Measurements from ENCODE around the gene USP3. TPM values are rescaled to one million over a fixed set of nuclear protein-coding genes. Genes with fewer than 3 reads are reported as not detected.
"Not testable (repeated sequence)": the region's sequence is repeated elsewhere in the genome, so short reads cannot be mapped to it uniquely, and the experiment has no call there.

USP3 gene
- total and polyA plus RNA-seq, 8 donors = 37.4 to 80.7 (median 42.3) TPM

GRCh38 chr15:63517202-63517601 lies 12.8 kb downstream of the USP3 start:
- Histone ChIP-seq H3K4me3 (no peak overlapping the region), H3K36me3 (no peaks in the 10 kb centered on the region), H3K27ac (no peak overlapping the region), H3K27me3 (no peaks in the 10 kb centered on the region), H3K4me1 (peaks cover 14 to 98% of the 10 kb centered on the region in 2 donors), H3K9me3 (no peaks in the 10 kb centered on the region)
- DNase-seq (no peak), ATAC-seq (no peak)
- TF ChIP-seq, protein P1, sequence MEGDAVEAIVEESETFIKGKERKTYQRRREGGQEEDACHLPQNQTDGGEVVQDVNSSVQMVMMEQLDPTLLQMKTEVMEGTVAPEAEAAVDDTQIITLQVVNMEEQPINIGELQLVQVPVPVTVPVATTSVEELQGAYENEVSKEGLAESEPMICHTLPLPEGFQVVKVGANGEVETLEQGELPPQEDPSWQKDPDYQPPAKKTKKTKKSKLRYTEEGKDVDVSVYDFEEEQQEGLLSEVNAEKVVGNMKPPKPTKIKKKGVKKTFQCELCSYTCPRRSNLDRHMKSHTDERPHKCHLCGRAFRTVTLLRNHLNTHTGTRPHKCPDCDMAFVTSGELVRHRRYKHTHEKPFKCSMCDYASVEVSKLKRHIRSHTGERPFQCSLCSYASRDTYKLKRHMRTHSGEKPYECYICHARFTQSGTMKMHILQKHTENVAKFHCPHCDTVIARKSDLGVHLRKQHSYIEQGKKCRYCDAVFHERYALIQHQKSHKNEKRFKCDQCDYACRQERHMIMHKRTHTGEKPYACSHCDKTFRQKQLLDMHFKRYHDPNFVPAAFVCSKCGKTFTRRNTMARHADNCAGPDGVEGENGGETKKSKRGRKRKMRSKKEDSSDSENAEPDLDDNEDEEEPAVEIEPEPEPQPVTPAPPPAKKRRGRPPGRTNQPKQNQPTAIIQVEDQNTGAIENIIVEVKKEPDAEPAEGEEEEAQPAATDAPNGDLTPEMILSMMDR (IDR thresholded peaks at IDR 0.05) = no peak
- intact Hi-C loops (cut with DNase I) = no loop called here

GRCh38 chr15:63517628-63518027 lies 13.2 kb downstream of the USP3 start:
- intact Hi-C loops (cut with DNase I) = no loop called here
- TF ChIP-seq, protein P1 (IDR thresholded peaks at IDR 0.05) = no peak
- no peaks in the 10 kb centered on the region for H3K9me3 ChIP-seq
- no peaks in the 10 kb centered on the region for H3K36me3 ChIP-seq
- no peak for DNase-seq
- peaks cover 14 to 98% of the 10 kb centered on the region in 2 donors for H3K4me1 ChIP-seq
- no peak overlapping the region for H3K4me3 ChIP-seq
- H3K27me3 ChIP-seq = no peaks in the 10 kb centered on the region
- peak; percentile 72 for ATAC-seq
- no peak overlapping the region for H3K27ac ChIP-seq

- intact Hi-C loops (cut with DNase I) = no loop called here
- ATAC-seq = no peak
- Histone ChIP-seq H3K9me3 (no peaks in the 10 kb centered on the region), H3K4me1 (peaks cover 23 to 98% of the 10 kb centered on the region in 2 donors), H3K4me3 (no peak overlapping the region), H3K27ac (no peak overlapping the region), H3K36me3 (no peaks in the 10 kb centered on the region), H3K27me3 (no peaks in the 10 kb centered on the region)
- TF ChIP-seq, protein P1 (IDR thresholded peaks at IDR 0.05) = no peak
- DNase-seq = no peak
Measured at GRCh38 chr15:63519041-63519440, 14.6 kb downstream of the USP3 start.

DNA sequence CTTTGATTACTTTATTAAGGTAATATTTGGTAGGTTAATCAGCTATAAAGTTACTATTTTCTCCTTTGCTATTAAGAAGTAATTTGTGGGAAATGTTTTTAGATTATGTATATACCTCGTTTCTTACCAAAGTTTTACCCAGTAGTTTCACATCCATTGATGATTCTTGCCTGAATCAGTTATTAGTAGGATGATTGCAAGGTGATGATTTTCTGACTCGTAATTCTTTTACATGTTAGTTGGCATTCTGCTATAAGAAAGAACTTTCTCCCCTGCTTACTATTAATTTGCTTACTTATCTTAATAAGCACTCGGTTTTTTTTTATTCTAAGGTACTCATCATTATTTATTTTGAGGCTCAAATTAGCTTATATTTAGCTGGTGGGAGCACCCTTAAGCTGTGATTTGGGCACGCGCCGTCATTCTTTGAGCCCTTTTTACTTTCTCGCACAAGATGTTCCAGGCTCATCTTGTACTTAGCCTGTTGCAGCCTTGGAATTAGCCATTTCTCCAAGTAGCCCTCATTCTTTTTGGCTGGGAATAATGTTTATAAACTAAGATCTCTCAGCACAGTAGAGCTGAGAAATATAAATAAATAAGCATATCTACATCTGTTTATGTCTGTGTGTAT lies 15.3 kb downstream of the USP3 start:
- H3K4me1 ChIP-seq = peaks cover 16 to 98% of the 10 kb centered on the region in 2 donors
- no peak overlapping the region for H3K4me3 ChIP-seq
- intact Hi-C loops (cut with DNase I) = no loop called here
- TF ChIP-seq, protein P1 (IDR thresholded peaks at IDR 0.05) = no peak
- H3K9me3 ChIP-seq = no peaks in the 10 kb centered on the region
- ATAC-seq = no peak
- DNase-seq = no peak
- no peaks in the 10 kb centered on the region for H3K27me3 ChIP-seq
- H3K36me3 ChIP-seq = no peaks in the 10 kb centered on the region
- H3K27ac ChIP-seq = no peak overlapping the region

GRCh38 chr15:63520462-63520861 lies 16.1 kb downstream of the USP3 start:
- H3K27ac ChIP-seq; H3K36me3 ChIP-seq; H3K27me3 ChIP-seq; H3K9me3 ChIP-seq; ATAC-seq; H3K4me3 ChIP-seq; intact Hi-C loops (cut with DNase I); DNase-seq: not testable (repeated sequence)
- H3K4me1 ChIP-seq = peaks cover 10 to 98% of the 10 kb centered on the region in 2 donors

- no peak overlapping the region for H3K27ac ChIP-seq
- peaks cover 10 to 97% of the 10 kb centered on the region in 2 donors for H3K4me1 ChIP-seq
- DNase-seq (no peak), ATAC-seq (no peak)
- H3K4me3 ChIP-seq = no peak overlapping the region
- H3K36me3 ChIP-seq = no peaks in the 10 kb centered on the region
- H3K9me3 ChIP-seq = no peaks in the 10 kb centered on the region
- intact Hi-C loops (cut with DNase I) = no loop called here
- TF ChIP-seq, protein P1 (IDR thresholded peaks at IDR 0.05) = no peak
- H3K27me3 ChIP-seq = no peaks in the 10 kb centered on the region
Measured at GRCh38 chr15:63522225-63522578, 17.8 kb downstream of the USP3 start.

All from left lung (tissue), 10 donors.